ENCODE measurements around the gene SLC12A5.
"Not testable (repeated sequence)": the region's sequence is repeated elsewhere in the genome, so short reads cannot be mapped to it uniquely, and the experiment has no call there.

Gene SLC12A5

GRCh38 chr20:46084805-46085178 lies 55.8 kb downstream of the SLC12A5 start:
- DNase-seq = no peak

DNA sequence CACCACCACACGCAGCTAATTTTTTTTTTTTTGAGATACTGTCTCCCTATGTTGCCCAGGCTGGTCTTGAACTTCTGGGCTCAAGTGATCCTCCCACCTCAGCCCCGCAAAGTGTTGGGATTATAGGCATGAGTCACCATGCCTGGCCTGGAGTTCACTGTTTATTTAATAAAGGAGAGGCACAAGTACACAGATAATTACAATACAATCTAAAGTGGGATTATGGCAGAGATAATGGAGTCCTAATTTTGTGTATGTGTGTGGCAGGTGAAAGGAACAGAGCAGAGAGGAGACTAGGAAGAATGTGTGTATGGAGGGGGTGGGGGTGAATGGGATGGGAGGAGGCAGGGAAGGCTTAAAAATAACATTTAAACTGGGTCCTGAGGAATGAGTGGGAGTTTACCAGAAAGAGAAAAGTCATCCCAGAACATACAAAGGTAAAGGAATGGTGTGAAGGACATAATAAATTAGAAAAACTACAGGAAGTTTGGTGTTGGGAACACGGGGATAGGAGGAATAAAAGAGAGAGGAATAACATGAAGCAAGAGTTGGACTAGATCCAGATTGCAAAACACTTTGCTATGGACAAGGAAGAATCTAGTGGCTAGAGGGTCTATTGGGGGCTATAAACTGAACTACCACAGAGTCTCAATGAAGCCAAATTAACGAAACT lies 56.3 kb downstream of the SLC12A5 start:
- peak; percentile 86 for DNase-seq

DNA sequence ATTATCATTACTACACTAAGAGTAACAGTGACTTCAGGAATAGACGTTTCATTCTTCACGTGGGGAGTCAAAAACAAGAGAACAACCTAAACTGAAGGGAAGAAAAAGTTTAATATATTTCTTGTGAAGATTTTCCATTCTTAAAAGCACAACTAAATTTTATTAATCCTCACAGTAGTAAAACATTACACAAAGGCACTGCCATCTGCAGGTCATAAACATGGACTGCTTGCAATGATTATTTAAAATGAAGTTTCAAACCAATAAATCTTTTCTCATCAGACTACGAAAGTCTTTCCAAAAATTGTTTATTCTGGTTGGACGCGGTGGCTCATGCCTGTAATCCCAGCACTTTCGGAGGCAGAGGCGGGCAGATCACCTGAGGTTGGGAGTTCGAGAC lies 58.1 kb downstream of the SLC12A5 start:
- DNase-seq = peak; percentile 44

GRCh38 chr20:46088409-46089166 lies 59.6 kb downstream of the SLC12A5 start:
- peak; percentile 35 for DNase-seq

DNA sequence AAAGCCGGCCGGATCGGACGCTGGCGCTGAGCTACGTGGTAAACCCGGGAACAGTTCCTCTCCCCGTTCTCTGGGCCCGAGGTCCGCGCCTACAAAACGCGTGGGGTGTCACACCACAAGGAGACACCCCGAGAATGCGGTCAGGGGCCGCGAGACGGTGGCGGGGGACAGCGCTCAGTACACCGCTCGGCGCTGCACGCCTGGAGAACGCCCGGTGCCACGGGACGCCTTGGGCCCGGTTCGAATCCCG lies 60.1 kb downstream of the SLC12A5 start:
- DNase-seq = no peak

DNA sequence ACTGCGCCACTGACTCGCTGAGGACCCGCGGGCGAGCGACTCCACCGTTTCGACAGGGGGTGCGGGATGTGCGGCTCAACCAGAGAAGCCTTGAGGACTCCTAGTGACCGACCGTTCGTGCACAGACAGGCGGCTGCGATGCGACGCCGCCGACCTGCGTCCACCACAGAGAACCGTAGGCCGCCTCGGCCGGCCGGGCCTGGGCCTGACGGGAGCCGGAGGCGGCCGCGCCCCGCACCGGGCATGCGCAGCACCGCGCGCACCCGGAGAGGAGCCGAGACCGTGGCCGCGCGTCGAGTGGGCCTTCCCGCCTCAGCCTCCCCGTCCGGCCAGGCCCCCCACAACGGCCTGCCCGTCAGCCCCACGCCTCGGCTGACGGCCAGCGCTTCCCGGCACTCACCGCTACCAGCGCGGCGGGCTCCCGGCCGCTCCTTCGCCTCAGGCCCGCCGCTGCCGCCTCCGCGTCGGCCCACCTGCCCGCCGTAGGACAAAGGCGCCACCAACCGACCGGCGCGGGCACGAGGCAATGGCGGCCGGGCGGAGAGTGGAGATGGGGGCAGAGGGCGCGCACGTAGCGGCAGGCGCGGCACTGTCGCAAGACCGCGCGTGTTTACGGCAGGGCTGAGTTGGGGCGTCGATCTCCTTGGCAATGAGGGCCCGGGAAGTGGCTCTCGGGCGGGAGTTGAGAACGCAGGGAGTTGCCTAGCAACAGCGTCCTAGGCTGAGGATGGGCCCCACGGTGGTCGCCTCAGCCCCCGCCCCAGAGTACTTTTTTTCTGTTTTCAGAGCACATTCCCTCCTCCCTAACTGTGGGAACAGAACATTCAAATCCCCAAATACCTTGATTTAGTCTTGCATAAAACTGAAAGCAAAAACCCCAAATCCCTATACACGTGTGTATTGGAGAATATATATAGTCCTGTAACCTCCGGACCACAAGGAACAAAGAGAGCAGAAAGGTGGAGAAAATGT lies 60.7 kb downstream of the SLC12A5 start, which contains the start of gene NCOA5:
Gene NCOA5, minus strand, starts transcription at position 546 of the 972 bp plus-strand sequence. CDS start 10,538 bp downstream, outside the sequence.
- peak; percentile 99 for DNase-seq

- not testable (repeated sequence) for DNase-seq
Measured at GRCh38 chr20:46091622-46092535, 62.9 kb downstream of the SLC12A5 start.

DNA sequence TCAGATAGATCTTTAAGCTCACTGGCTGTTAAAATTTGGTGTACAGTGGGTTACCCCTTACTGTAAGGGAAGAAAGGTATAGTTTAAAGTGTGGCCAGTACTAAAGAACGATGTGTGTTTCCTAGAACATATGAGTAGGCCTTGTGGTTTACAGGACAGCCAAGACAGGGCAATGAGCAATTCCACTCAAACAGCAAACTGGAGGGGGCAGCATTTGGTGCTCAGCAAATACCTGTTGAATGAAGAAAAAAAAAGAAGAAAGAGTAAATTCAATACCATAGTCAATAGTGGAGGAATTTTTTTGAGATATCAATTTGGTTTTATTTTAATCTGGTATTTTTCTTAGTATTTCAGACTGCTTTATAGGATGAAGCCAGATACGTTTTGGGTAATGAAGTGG lies 64.5 kb downstream of the SLC12A5 start:
- no peak for DNase-seq

- no peak for DNase-seq
Measured at GRCh38 chr20:46099491-46100287, 70.7 kb downstream of the SLC12A5 start.

DNA sequence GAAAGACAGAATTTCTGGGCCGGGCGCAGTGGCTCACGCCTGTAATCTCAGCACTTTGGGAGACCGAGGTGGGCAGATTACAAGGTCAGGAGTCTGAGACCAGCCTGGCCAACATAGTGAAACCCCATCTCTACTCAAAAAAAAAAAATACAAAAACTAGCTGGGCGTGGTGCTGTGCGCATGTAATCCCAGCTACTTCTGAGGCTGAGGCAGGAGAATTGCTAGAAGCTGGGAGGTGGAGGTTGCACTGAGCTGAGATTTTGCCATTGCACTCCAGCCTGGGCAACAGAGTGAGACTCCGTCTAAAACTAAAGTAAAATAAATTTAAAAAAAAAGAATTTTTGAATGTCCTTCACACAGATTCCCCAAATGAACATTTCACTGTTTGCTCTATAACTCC lies 71.4 kb downstream of the SLC12A5 start:
- not testable (repeated sequence) for DNase-seq

- DNase-seq = no peak
Measured at GRCh38 chr20:46100988-46101387, 72.0 kb downstream of the SLC12A5 start.

- DNase-seq = no peak
Measured at GRCh38 chr20:46101957-46102356, 72.9 kb downstream of the SLC12A5 start.

GRCh38 chr20:46102940-46103339 lies 73.9 kb downstream of the SLC12A5 start:
- DNase-seq = no peak

DNA sequence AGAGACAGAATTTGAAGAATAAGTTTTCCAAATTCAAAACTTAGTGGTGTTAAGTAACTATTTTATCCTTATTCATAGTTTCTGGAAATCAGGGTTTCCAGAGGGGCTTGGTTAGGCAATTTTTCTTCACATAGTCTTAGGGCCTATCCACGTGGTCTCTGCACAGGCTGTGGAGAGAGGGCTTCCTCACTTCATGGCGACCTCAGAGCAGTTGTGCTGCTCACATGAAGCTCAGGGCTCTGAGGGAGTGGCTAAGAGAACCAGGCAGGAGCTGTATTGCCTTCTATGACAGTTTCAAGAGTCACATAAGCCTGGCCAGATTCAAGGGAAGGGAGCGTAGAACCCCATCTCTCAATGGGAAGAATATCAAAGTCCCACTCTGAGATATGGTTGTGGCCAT lies 75.2 kb downstream of the SLC12A5 start:
- no peak for DNase-seq

GRCh38 chr20:46107061-46107460 lies 78.0 kb downstream of the SLC12A5 start:
- no peak for DNase-seq

GRCh38 chr20:46108435-46108841 lies 79.4 kb downstream of the SLC12A5 start:
- DNase-seq = no peak

DNA sequence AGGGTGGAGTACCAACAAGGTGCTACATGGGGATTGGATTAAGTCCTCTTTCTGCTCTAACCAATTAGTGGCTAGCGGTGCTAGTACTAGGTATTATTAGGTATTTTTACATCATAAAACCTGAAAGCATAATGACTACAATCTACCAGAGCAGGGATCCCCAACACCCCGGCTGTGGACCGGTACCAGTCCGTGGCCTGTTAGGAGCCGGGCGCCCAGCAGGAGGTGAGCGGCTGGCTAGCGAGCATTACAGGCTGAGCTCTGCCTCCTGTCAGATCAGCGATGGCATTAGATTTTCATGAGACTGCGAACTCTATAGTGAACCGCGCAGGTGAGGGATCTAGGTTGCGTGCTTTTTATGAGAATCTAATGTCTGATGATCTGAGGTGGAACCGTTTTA lies 80.0 kb downstream of the SLC12A5 start:
- no peak for DNase-seq

Measured in DMS53 (cell line).